OCI-LY7 (cell line): ENCODE data around the gene RAET1L. TPM values are rescaled to one million over a fixed set of nuclear protein-coding genes. Genes with fewer than 3 reads are reported as not detected.

Experiments
- BruUV-seq: library from RNA; stranded (reverse); fragments of 400-500 nt; replicated peaks from 2 replicates; lab custom pipeline; 2021; lab: Mats Ljungman, UMichigan
- CTCF ChIA-PET: fragments of 300-600 bp; sonication (Branson Sonifier 250); formaldehyde crosslinking; loops from one replicate; lab custom pipeline; 2022; ENCODE audit warnings: antibody characterized with exemption; ENCODE audit not compliant: unreplicated experiment; lab: Charles Lee
- POLR2A ChIA-PET: fragments of 300-600 bp; sonication (Branson Sonifier 250); formaldehyde crosslinking; loops from one replicate; lab custom pipeline; 2022; ENCODE audit warnings: antibody characterized with exemption; lab: Charles Lee
- DNase-seq: peaks from one replicate; pipeline ENCODE4 v3.0.0-alpha.2; 2015; ENCODE audit warnings: low spot score
- H2AFZ ChIP-seq: fragments of 200-600 bp; sonication (generic), shearing (Covaris generic); 2 replicates; pipeline ENCODE4 v1.6.1; 2014; ENCODE audit warnings: mild to moderate bottlenecking, antibody characterized with exemption, low read length, moderate library complexity
- H3K27ac ChIP-seq: fragments of 200-600 bp; sonication (generic); 2 replicates; pipeline ENCODE4 v1.5.1; 2014; ENCODE audit warnings: mixed run types, low read depth, mild to moderate bottlenecking, moderate library complexity, low read length, inconsistent platforms; ENCODE audit not compliant: poor library complexity, severe bottlenecking
- H3K36me3 ChIP-seq: fragments of 200-600 bp; sonication (generic); 2 replicates; pipeline ENCODE4 v1.6.1; 2014; ENCODE audit warnings: mild to moderate bottlenecking, antibody characterized with exemption, low read length, moderate library complexity, mixed read lengths; ENCODE audit not compliant: insufficient read depth
- H3K4me1 ChIP-seq: fragments of 200-600 bp; sonication (generic); 2 replicates; pipeline ENCODE4 v1.5.1; 2014; ENCODE audit warnings: mild to moderate bottlenecking, low read length; ENCODE audit not compliant: insufficient read depth, poor library complexity, severe bottlenecking
- H3K4me2 ChIP-seq: fragments of 200-600 bp; sonication (generic); 2 replicates; pipeline ENCODE4 v1.6.1; 2014; ENCODE audit warnings: mild to moderate bottlenecking, low read length
- H3K4me3 ChIP-seq: fragments of 200-600 bp; sonication (generic); 2 replicates; pipeline ENCODE4 v1.5.1; 2014; ENCODE audit warnings: mild to moderate bottlenecking, low read depth, low read length; ENCODE audit not compliant: poor library complexity, severe bottlenecking
- H3K79me2 ChIP-seq: fragments of 200-600 bp; sonication (generic); 2 replicates; pipeline ENCODE4 v1.6.1; 2016; ENCODE audit warnings: low read depth, mild to moderate bottlenecking, low read length, moderate library complexity, mixed read lengths; ENCODE audit not compliant: insufficient read depth
- H3K9me2 ChIP-seq: fragments of 200-600 bp; sonication (generic); 2 replicates; pipeline ENCODE4 v1.6.1; 2016; ENCODE audit warnings: mild to moderate bottlenecking, low read length, mixed read lengths; ENCODE audit not compliant: insufficient read depth
- H3K9me3 ChIP-seq: fragments of 200-600 bp; sonication (generic); 2 replicates; pipeline ENCODE4 v1.6.1; 2014; ENCODE audit warnings: mild to moderate bottlenecking, mixed run types, low read length, mixed read lengths
- H4K20me1 ChIP-seq: fragments of 200-600 bp; sonication (generic); 2 replicates; pipeline ENCODE4 v1.6.1; 2014; ENCODE audit warnings: mild to moderate bottlenecking, antibody characterized with exemption, low read length, moderate library complexity, mixed read lengths; ENCODE audit not compliant: insufficient read depth
- CTCF ChIP-seq: fragments of 200-600 bp; sonication (generic); conservative IDR thresholded peaks from 2 replicates; pipeline ENCODE4 v1.5.1; 2014; ENCODE audit warnings: mild to moderate bottlenecking, antibody characterized with exemption, low read length, moderate library complexity, mixed read lengths
- EZH2phosphoT487 ChIP-seq: fragments of 200-600 bp; sonication (generic); IDR thresholded peaks from 2 replicates; pipeline ENCODE4 v1.6.1; 2018; ENCODE audit warnings: low read depth, borderline replicate concordance, mild to moderate bottlenecking, mixed run types, antibody characterized with exemption, low read length, moderate library complexity, mixed read lengths
- intact Hi-C: fragments of 100-400 bp; cut with micrococcal nuclease; formaldehyde crosslinking; loops from one replicate; pipeline ENCODE4 v1.10.0; 2022; ENCODE audit not compliant: unreplicated experiment
- total RNA-seq, 2 experiments: library from RNA; depleted of rRNA in 1 of 2; stranded (reverse); fragments of >200 nt in 1 of 2; shearing (Covaris generic) in 1 of 2; gene quantifications; 2 replicates each; pipeline ENCODE4 v1.2.3, GENCODE V29; 2014 to 2022

RAET1L gene
- total RNA-seq, 2 experiments from 2014 or later: not detected

GRCh38 chr6:149978610-149979009 lies 46.7 kb downstream of the RAET1L start:
- Histone ChIP-seq H3K36me3 (no peaks in the 10 kb centered on the region), H3K9me3 (no peaks in the 10 kb centered on the region), H2AFZ (no peak overlapping the region), H3K4me3 (no peak overlapping the region), H3K79me2 (no peaks in the 10 kb centered on the region), H3K4me1 (no peaks in the 10 kb centered on the region), H3K27ac (no peak overlapping the region), H3K4me2 (no peak overlapping the region), H4K20me1 (no peaks in the 10 kb centered on the region), H3K9me2 (no peaks in the 10 kb centered on the region)
- ChIA-PET CTCF (no interaction called here), POLR2A (interaction anchor here (0.6 to 1.0 kb wide), 2 partner anchors 14 to 118 kb away, joined by 3 to 4 read pairs; no protein-coding TSS in a partner anchor)
- no peak for TF ChIP-seq CTCF
- no peak for TF ChIP-seq EZH2phosphoT487
- DNase-seq: no peak
- intact Hi-C loops: no loop called here
- BruUV-seq: no TSS peak

- H3K27ac ChIP-seq: no peak overlapping the region
- H3K79me2 ChIP-seq: no peaks in the 10 kb centered on the region
- intact Hi-C loops: no loop called here
- H4K20me1 ChIP-seq: no peaks in the 10 kb centered on the region
- ChIA-PET POLR2A (no interaction called here), CTCF (no interaction called here)
- H3K4me3 ChIP-seq: no peak overlapping the region
- H2AFZ ChIP-seq: no peak overlapping the region
- no peaks in the 10 kb centered on the region for H3K9me2 ChIP-seq
- H3K4me1 ChIP-seq: no peaks in the 10 kb centered on the region
- H3K4me2 ChIP-seq: no peak overlapping the region
- no peaks in the 10 kb centered on the region for H3K9me3 ChIP-seq
- TF ChIP-seq EZH2phosphoT487: no peak
- no peak for TF ChIP-seq CTCF
- no peaks in the 10 kb centered on the region for H3K36me3 ChIP-seq
- DNase-seq: no peak
- no TSS peak for BruUV-seq
These were observed 48.1 kb downstream of the RAET1L start for GRCh38 chr6:149977221-149977620.

GRCh38 chr6:149975400-149975799 lies 49.9 kb downstream of the RAET1L start:
- CTCF ChIA-PET: no interaction called here
- Histone ChIP-seq H3K4me1 (no peaks in the 10 kb centered on the region), H3K9me3 (no peaks in the 10 kb centered on the region), H3K4me2 (no peak overlapping the region), H3K9me2 (no peaks in the 10 kb centered on the region), H3K4me3 (no peak overlapping the region), H3K79me2 (no peaks in the 10 kb centered on the region), H3K36me3 (no peaks in the 10 kb centered on the region), H4K20me1 (no peaks in the 10 kb centered on the region), H3K27ac (no peak overlapping the region), H2AFZ (no peak overlapping the region)
- DNase-seq: no peak
- BruUV-seq: no TSS peak
- no peak for TF ChIP-seq EZH2phosphoT487
- no peak for TF ChIP-seq CTCF
- intact Hi-C loops: no loop called here
- POLR2A ChIA-PET: no interaction called here
